Stomach (tissue), 9 donors: ENCODE results near the gene AFAP1. TPM values are rescaled to one million over a fixed set of nuclear protein-coding genes. Genes with fewer than 3 reads are reported as not detected.

Experiments
- DNase-seq, 2 donors: peaks; one replicate each; pipeline versions ENCODE4 v3.0.0 to v3.0.0-alpha.2; 2013 to 2019
- H3K27ac ChIP-seq, 5 donors: fragments of 200-600 bp in 4 of 5; sonication (generic) in 4 of 5; one replicate each; pipeline ENCODE4 v1.5.1; 2013 to 2019; ENCODE audit warnings: mild to moderate bottlenecking in 1 of 5, moderate library complexity in 1 of 5
- H3K27me3 ChIP-seq, 3 donors: fragments of 200-600 bp; sonication (generic); one replicate each; pipeline ENCODE4 v1.5.1; 2017 to 2019; ENCODE audit warnings: mixed run types in 1 of 3
- H3K36me3 ChIP-seq, 4 donors: fragments of 200-600 bp; sonication (generic); 1 replicate in 3 of 4; 2 replicates in 1 of 4; pipeline ENCODE4 v1.5.1; 2016 to 2019
- H3K4me1 ChIP-seq, 4 donors: fragments of 200-600 bp; sonication (generic); one replicate each; pipeline ENCODE4 v1.5.1; 2016 to 2019
- H3K4me3 ChIP-seq, 4 donors: fragments of 200-600 bp; sonication (generic) in 3 of 4; one replicate each; pipeline ENCODE4 v1.5.1; 2016 to 2019; ENCODE audit warnings: mild to moderate bottlenecking in 1 of 4
- H3K9me3 ChIP-seq, 4 donors: fragments of 200-600 bp; sonication (generic); one replicate each; pipeline ENCODE4 v1.5.1; 2016 to 2019
- EP300 ChIP-seq: sonication (generic); formaldehyde crosslinking; IDR thresholded peaks from one replicate; pipeline ENCODE4 v1.6.1; 2017; ENCODE audit warnings: antibody characterized with exemption
- POLR2A ChIP-seq, 4 donors: fragments of 450-650 bp; IDR thresholded peaks; one replicate each; pipeline ENCODE4 v1.6.1; 2016; ENCODE audit warnings: antibody characterized with exemption in 4 of 4, control low read depth in 2 of 4, mild to moderate bottlenecking in 1 of 4, moderate library complexity in 1 of 4
- POLR2AphosphoS5 ChIP-seq, 3 donors: sonication (generic); formaldehyde crosslinking; IDR thresholded peaks; one replicate each; pipeline ENCODE4 v1.6.1; 2016; ENCODE audit warnings: antibody characterized with exemption in 3 of 3
- WGBS, 5 donors: extraction: QIAGEN DNeasy Blood & Tissue Kit in 3 of 5; methylation state at CpG; one replicate each; pipeline versions ENCODE4 v1.1.5 to v1.1.7; 2013 to 2018; 5-methylcytosine and 5-hydroxymethylcytosine counted together
- intact Hi-C: fragments of 100-400 bp; cut with DNase I; formaldehyde crosslinking; loops from one replicate; pipeline ENCODE4 v1.15.1; 2023; ENCODE audit warnings: low total_unique reads
- polyA plus RNA-seq, 3 donors: library from polyadenylated mRNA; stranded (reverse); fragments of 200-250 nt; gene quantifications; one replicate each; pipeline ENCODE4 v1.2.3, GENCODE V29; 2013
- total RNA-seq, 5 donors: library from RNA; depleted of rRNA; stranded (reverse); fragments of >200 nt; gene quantifications; one replicate each; pipeline versions ENCODE4 v1.1.0 to v1.2.3, GENCODE V29; 2014 to 2016
- TF ChIP-seq, protein P1 (sequence below), 7 experiments: fragments of 450-650 bp in 4 of 7; fragments of 200-600 bp in 3 of 7; sonication (generic) in 3 of 7; IDR thresholded peaks; one replicate each; pipeline ENCODE4 v1.5.1; 2016 to 2019; ENCODE audit warnings: antibody characterized with exemption in 7 of 7, control low read depth in 2 of 7, mild to moderate bottlenecking in 1 of 7
- donor health status: healthy with polysubstance abuse.
- donor health status: Bipolar disorder and iron deficiency.
- donor health status: healthy.

Gene AFAP1
- total and polyA plus RNA-seq, 8 donors: 4.1 to 88.9 (median 12.8) TPM

DNA sequence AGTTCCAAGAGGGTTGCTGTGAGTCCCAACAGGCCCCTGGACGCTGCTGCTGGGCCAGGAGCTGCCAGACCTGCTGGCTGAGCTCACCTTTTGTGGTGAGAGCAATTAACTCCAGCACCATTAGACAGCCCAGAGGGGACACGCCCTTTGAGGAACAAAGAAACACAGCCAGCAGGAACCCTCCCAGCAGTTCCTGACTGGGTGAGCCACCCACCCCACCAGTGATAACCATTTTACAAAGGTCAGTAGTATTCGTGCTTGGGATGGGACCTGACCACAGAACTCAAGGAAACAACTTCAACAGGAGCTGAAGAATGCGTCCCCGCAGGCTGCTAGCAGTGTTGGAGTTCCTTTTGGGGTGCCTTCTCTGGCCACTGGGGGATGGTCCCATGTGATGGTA lies 38.8 kb upstream of the AFAP1 start:
- Histone ChIP-seq H3K4me1 (peaks cover 7 to 38% (median 10%) of the 10 kb centered on the region in 4 donors), H3K36me3 (no peaks in the 10 kb centered on the region), H3K27ac (peak overlapping the region in 3 of 5 donors; percentile 45 to 71 (median 58)), H3K27me3 (no peaks in the 10 kb centered on the region), H3K9me3 (no peaks in the 10 kb centered on the region), H3K4me3 (no peak overlapping the region)
- DNase-seq: peak; percentile 37 to 88
- no peak for TF ChIP-seq EP300
- peak in 1 of 3 donors; percentile 23 for TF ChIP-seq POLR2AphosphoS5 (IDR thresholded peaks at IDR 0.05)
- no peak for TF ChIP-seq POLR2A (IDR thresholded peaks at IDR 0.05)
- intact Hi-C loops: no loop called here
- 34 to 45% (median 36%) methylated on average over 5 of the region's 5 CpGs for WGBS, 5 donors

DNA sequence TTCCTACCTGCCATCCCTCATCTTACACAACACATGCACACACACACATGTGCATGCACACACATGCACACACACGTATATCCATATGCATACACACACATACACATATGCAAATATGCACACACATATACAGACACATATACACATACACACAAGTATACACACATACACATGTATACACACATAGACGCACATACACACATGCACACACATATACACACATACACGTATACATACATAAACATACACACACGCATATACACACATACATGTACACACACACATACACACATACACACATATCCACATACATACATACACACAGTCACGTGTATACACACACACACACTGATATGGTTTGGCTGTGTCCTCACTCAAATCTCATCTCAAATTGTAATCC lies 37.0 kb upstream of the AFAP1 start:
- H3K27ac ChIP-seq: no peak overlapping the region
- no peaks in the 10 kb centered on the region for H3K27me3 ChIP-seq
- no peak overlapping the region for H3K4me3 ChIP-seq
- no peak for TF ChIP-seq EP300
- no peak for TF ChIP-seq POLR2AphosphoS5 (IDR thresholded peaks at IDR 0.05)
- TF ChIP-seq POLR2A (IDR thresholded peaks at IDR 0.05): no peak
- TF ChIP-seq, protein P1, sequence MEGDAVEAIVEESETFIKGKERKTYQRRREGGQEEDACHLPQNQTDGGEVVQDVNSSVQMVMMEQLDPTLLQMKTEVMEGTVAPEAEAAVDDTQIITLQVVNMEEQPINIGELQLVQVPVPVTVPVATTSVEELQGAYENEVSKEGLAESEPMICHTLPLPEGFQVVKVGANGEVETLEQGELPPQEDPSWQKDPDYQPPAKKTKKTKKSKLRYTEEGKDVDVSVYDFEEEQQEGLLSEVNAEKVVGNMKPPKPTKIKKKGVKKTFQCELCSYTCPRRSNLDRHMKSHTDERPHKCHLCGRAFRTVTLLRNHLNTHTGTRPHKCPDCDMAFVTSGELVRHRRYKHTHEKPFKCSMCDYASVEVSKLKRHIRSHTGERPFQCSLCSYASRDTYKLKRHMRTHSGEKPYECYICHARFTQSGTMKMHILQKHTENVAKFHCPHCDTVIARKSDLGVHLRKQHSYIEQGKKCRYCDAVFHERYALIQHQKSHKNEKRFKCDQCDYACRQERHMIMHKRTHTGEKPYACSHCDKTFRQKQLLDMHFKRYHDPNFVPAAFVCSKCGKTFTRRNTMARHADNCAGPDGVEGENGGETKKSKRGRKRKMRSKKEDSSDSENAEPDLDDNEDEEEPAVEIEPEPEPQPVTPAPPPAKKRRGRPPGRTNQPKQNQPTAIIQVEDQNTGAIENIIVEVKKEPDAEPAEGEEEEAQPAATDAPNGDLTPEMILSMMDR (IDR thresholded peaks at IDR 0.05): no peak
- 94 to 98% (median 96%) methylated on average over 5 of the region's 5 CpGs for WGBS, 5 donors
- DNase-seq: no peak
- H3K9me3 ChIP-seq: no peaks in the 10 kb centered on the region
- H3K36me3 ChIP-seq: no peaks in the 10 kb centered on the region
- peaks cover 7 to 45% (median 14%) of the 10 kb centered on the region in 4 donors for H3K4me1 ChIP-seq
- intact Hi-C loops: no loop called here

DNA sequence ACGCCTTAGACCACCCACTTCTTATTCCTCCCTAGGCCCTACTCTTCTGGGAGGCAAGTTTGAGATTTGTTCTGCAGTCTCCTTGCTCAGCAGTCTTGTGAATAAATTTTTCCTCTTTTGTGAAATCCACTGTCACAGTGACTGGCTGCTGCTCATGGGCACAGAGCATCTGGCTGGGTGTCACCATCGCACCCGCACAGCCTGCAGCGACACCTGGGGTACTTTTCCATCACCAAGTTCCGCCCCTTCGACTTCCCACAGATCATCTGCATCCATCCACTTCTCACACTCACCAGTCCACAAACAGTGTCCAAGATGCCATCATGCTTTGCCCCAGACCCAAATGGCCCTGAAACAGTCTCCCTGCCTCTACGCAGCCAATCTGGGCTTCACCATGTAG lies 36.4 kb upstream of the AFAP1 start:
- Histone ChIP-seq H3K27ac (no peak overlapping the region), H3K36me3 (no peaks in the 10 kb centered on the region), H3K27me3 (no peaks in the 10 kb centered on the region), H3K9me3 (no peaks in the 10 kb centered on the region), H3K4me3 (no peak overlapping the region), H3K4me1 (peaks cover 7 to 49% (median 17%) of the 10 kb centered on the region in 4 donors)
- intact Hi-C loops: no loop called here
- TF ChIP-seq EP300 (no peak), POLR2AphosphoS5 (IDR thresholded peaks at IDR 0.05) (no peak), POLR2A (IDR thresholded peaks at IDR 0.05) (no peak)
- TF ChIP-seq, protein P1 (IDR thresholded peaks at IDR 0.05): no peak
- no peak for DNase-seq
- 95 to 98% (median 97%) methylated on average over 7 of the region's 7 CpGs for WGBS, 5 donors

DNA sequence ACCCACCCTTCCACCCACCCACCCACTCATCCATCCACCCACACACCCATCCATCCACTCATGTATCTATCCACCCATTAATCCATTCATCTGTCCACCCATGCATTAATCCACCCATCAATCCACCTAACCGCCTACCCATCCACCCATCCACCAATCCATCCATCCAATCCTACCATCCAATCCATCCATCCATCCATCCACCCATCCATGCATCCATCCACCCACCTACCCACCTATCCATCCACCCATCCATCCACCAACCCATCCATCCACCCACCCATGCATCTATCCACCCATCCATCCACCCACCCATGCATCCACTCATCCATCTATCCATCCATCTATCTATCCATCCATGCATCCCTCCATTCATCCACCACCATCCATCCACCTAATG lies 34.8 kb upstream of the AFAP1 start:
- no peaks in the 10 kb centered on the region for H3K9me3 ChIP-seq
- H3K27ac ChIP-seq: no peak overlapping the region
- H3K27me3 ChIP-seq: no peaks in the 10 kb centered on the region
- no peaks in the 10 kb centered on the region for H3K36me3 ChIP-seq
- no peak for DNase-seq
- intact Hi-C loops: no loop called here
- WGBS, 5 donors: 87 to 100% (median 100%) methylated on average over 1 of the region's 1 CpG
- TF ChIP-seq POLR2AphosphoS5 (IDR thresholded peaks at IDR 0.05) (no peak), POLR2A (IDR thresholded peaks at IDR 0.05) (no peak), EP300 (no peak)
- TF ChIP-seq, protein P1 (IDR thresholded peaks at IDR 0.05): no peak
- H3K4me1 ChIP-seq: peaks cover 22 to 60% (median 31%) of the 10 kb centered on the region in 4 donors
- H3K4me3 ChIP-seq: no peak overlapping the region

DNA sequence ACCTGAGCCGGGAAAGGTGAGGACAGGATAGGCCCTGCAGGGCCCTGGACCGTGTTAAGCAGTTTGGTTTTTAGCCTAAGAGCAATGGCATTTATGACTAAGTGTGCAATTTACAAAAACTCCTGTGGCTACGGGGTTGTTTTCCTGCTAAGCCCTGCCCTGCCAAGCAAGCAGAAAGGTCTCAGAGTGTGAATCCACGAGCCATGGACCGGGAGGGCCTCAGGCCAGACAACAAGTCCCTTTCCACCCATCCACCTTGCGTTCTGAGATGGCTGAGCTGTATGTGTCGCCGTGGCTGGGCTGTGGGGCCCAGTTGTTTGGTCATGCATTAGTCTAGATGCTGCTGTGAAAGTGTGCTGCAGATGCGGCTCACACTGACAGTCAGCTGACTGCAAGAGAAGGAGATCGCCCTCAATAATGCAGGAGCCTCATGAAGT lies 33.9 kb upstream of the AFAP1 start:
- intact Hi-C loops: no loop called here
- H3K27me3 ChIP-seq: no peaks in the 10 kb centered on the region
- H3K36me3 ChIP-seq: no peaks in the 10 kb centered on the region
- WGBS, 5 donors: 67 to 82% (median 78%) methylated on average over 10 of the region's 10 CpGs
- DNase-seq: no peak
- TF ChIP-seq POLR2A (IDR thresholded peaks at IDR 0.05): no peak
- TF ChIP-seq, protein P1 (IDR thresholded peaks at IDR 0.05): no peak
- TF ChIP-seq POLR2AphosphoS5 (IDR thresholded peaks at IDR 0.05): no peak
- TF ChIP-seq EP300: no peak
- no peak overlapping the region for H3K4me3 ChIP-seq
- peaks cover 25 to 59% (median 32%) of the 10 kb centered on the region in 4 donors for H3K4me1 ChIP-seq
- no peaks in the 10 kb centered on the region for H3K9me3 ChIP-seq
- peak overlapping the region in 1 of 5 donors; percentile 5 for H3K27ac ChIP-seq
